ENCODE results near the gene HSPA1L.
A peak's percentile ranks its signal among the peaks of the same experiment; 100 is the strongest.
"Not testable (repeated sequence)": the region's sequence is repeated elsewhere in the genome, so short reads cannot be mapped to it uniquely, and the experiment has no call there.

HSPA1L gene

DNA sequence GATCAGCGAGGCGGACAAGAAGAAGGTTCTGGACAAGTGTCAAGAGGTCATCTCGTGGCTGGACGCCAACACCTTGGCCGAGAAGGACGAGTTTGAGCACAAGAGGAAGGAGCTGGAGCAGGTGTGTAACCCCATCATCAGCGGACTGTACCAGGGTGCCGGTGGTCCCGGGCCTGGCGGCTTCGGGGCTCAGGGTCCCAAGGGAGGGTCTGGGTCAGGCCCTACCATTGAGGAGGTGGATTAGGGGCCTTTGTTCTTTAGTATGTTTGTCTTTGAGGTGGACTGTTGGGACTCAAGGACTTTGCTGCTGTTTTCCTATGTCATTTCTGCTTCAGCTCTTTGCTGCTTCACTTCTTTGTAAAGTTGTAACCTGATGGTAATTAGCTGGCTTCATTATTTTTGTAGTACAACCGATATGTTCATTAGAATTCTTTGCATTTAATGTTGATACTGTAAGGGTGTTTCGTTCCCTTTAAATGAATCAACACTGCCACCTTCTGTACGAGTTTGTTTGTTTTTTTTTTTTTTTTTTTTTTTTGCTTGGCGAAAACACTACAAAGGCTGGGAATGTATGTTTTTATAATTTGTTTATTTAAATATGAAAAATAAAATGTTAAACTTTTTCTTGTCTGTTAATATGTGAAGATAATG lies 14.7 kb upstream of the HSPA1L start:
- intact Hi-C loops (cut with micrococcal nuclease), result loop anchor here (1.0 to 5.0 kb wide), 5 partner anchors 37 to 282 kb away; partner anchors contain the start of genes ATP6V1G2, DDAH2, LY6G5C and NFKBIL1
- Mint-ChIP-seq H3K36me3 (ENCODE audit: low read depth) (peaks cover 22% of the 10 kb centered on the region), H3K27me3 (no peaks in the 10 kb centered on the region), H3K4me3 (peak overlapping the region; percentile 91), H3K9me3 (no peaks in the 10 kb centered on the region), H3K27ac (peak overlapping the region; percentile 89), H3K4me1 (ENCODE audit: low read depth) (peaks cover 43% of the 10 kb centered on the region)

- intact Hi-C loops (cut with micrococcal nuclease), result no loop called here
- Mint-ChIP-seq H3K27ac (peak within 1 kb of the TSS; percentile 91), H3K27me3 (no peaks in the 10 kb centered on the region), H3K4me3 (peak within 1 kb of the TSS; percentile 90), H3K4me1 (ENCODE audit: low read depth) (peaks cover 45% of the 10 kb centered on the region), H3K9me3 (no peaks in the 10 kb centered on the region), H3K36me3 (ENCODE audit: low read depth) (peaks cover 19% of the 10 kb centered on the region)
Observed at GRCh38 chr6:31827286-31828079, 12.4 kb upstream of the HSPA1L start, which contains the start of gene HSPA1B. TSS of gene HSPA1B (plus strand) at chr6:31827738. CDS start at chr6:31827951, 213 bp downstream.

GRCh38 chr6:31826793-31827285 lies 11.8 kb upstream of the HSPA1L start:
- Mint-ChIP-seq H3K27me3 (no peaks in the 10 kb centered on the region), H3K9me3 (no peaks in the 10 kb centered on the region), H3K27ac (peak overlapping the region; percentile 91), H3K4me3 (peak overlapping the region; percentile 90), H3K4me1 (ENCODE audit: low read depth) (peaks cover 45% of the 10 kb centered on the region), H3K36me3 (ENCODE audit: low read depth) (peaks cover 26% of the 10 kb centered on the region)
- intact Hi-C loops (cut with micrococcal nuclease), result no loop called here

DNA sequence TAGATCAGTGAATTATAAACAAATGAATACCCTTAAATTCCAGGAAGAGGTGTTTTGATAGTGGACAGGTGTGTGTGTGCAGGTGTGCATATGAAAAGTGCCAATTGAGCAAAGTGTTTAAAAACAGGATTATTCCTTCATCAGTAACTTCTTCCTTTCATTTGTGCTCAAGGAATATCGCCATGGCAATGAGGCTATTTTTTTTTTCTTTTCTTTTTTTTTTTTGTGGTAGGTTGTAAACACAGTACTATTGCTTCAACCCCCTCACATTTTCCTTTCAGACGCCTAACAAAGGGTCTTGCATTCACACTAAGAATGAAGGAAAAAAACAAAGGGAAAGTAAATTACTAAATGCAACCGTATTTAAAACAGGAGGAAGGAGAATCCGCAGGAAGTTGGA lies 10.5 kb upstream of the HSPA1L start:
- Mint-ChIP-seq H3K4me1 (ENCODE audit: low read depth) (peaks cover 48% of the 10 kb centered on the region), H3K27ac (peak overlapping the region; percentile 91), H3K4me3 (no peak overlapping the region), H3K9me3 (no peaks in the 10 kb centered on the region), H3K36me3 (ENCODE audit: low read depth) (peaks cover 31% of the 10 kb centered on the region), H3K27me3 (no peaks in the 10 kb centered on the region)
- intact Hi-C loops (cut with micrococcal nuclease), result no loop called here

DNA sequence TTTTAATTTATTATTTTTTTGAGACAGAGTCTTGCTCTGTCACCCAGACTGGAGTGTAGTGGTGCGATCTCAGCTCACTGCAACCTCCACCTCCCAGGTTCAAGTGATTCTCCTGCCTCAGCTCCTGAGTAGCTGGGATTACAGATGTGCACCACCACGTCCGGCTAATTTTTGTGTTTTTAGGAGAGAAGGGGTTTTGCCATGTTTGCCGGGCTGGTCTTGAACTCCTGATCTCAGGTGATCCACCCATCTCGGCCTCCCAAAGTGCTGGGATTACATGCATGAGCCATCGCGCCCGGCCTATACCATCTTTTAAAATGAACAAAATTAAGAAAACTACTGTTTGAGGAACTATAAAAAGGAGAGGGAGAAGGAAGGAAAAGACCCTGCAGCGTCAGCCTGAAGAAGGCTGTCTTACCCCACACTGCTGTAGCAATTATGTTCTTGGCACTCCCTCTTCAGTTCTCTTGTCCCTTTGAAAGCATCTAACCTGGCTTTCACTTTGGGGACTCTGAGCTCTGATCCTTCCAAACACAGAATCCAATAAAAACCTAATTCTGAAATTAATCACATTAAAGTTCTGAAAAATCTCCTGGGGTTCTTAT lies 8.6 kb upstream of the HSPA1L start:
- peaks cover 24% of the 10 kb centered on the region for H3K36me3 Mint-ChIP-seq (ENCODE audit: low read depth)
- peak overlapping the region; percentile 72 for H3K4me3 Mint-ChIP-seq
- intact Hi-C loops (cut with micrococcal nuclease), result loop anchor here (5.0 kb wide), 1 partner anchor 156 kb away; the partner anchor contains the start of genes CSNK2B and LY6G5B
- H3K27ac Mint-ChIP-seq, result peak overlapping the region; percentile 96
- H3K9me3 Mint-ChIP-seq, H3K27me3 Mint-ChIP-seq: not testable (repeated sequence)
- H3K4me1 Mint-ChIP-seq (ENCODE audit: low read depth), result peaks cover 61% of the 10 kb centered on the region

GRCh38 chr6:31822036-31822821 lies 7.1 kb upstream of the HSPA1L start:
- intact Hi-C loops (cut with micrococcal nuclease), result loop anchor here (5.0 kb wide), 1 partner anchor 155 kb away; the partner anchor contains the start of genes CSNK2B and LY6G5B
- Mint-ChIP-seq H3K9me3 (no peaks in the 10 kb centered on the region), H3K27me3 (no peaks in the 10 kb centered on the region), H3K36me3 (ENCODE audit: low read depth) (peaks cover 34% of the 10 kb centered on the region), H3K4me3 (peak overlapping the region; percentile 87), H3K27ac (peak overlapping the region; percentile 96), H3K4me1 (ENCODE audit: low read depth) (peaks cover 66% of the 10 kb centered on the region)

- intact Hi-C loops (cut with micrococcal nuclease), result loop anchor here (5.0 kb wide), 1 partner anchor 154 kb away; the partner anchor contains the start of genes CSNK2B and LY6G5B
- peak overlapping the region; percentile 87 for H3K4me3 Mint-ChIP-seq
- H3K4me1 Mint-ChIP-seq (ENCODE audit: low read depth), result peaks cover 58% of the 10 kb centered on the region
- H3K9me3 Mint-ChIP-seq, result no peaks in the 10 kb centered on the region
- H3K36me3 Mint-ChIP-seq (ENCODE audit: low read depth), result peaks cover 36% of the 10 kb centered on the region
- no peaks in the 10 kb centered on the region for H3K27me3 Mint-ChIP-seq
- peak overlapping the region; percentile 96 for H3K27ac Mint-ChIP-seq
Observed at GRCh38 chr6:31821301-31822035, 6.4 kb upstream of the HSPA1L start.

GRCh38 chr6:31820399-31820798 lies 5.3 kb upstream of the HSPA1L start:
- peak overlapping the region; percentile 96 for H3K27ac Mint-ChIP-seq
- H3K4me3 Mint-ChIP-seq, H3K9me3 Mint-ChIP-seq, H3K27me3 Mint-ChIP-seq: not testable (repeated sequence)
- intact Hi-C loops (cut with micrococcal nuclease), result loop anchor here (5.0 kb wide), 1 partner anchor 153 kb away; the partner anchor contains the start of genes CSNK2B and LY6G5B
- peaks cover 39% of the 10 kb centered on the region for H3K36me3 Mint-ChIP-seq (ENCODE audit: low read depth)
- H3K4me1 Mint-ChIP-seq (ENCODE audit: low read depth), result peaks cover 49% of the 10 kb centered on the region

DNA sequence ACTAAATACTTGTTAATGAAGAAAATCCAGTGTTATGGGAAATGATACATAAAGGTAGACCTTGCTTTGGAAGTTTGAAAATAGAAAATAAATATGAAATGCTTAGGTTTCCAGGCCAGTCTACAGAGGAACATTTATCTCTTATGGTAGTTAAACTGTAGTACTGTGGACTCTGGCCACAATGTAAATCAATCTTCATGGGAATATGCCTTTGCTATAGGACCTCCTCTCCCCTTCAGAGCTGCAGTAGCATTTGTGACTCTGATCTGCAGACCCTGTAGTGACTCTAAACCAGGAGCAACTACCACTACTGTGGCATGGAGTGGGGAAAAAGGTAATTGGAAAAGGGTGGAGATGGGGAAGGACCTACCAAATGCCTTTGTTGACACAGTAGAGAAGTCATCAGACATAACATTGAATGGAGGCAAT lies 4.8 kb upstream of the HSPA1L start:
- Mint-ChIP-seq H3K27me3 (no peaks in the 10 kb centered on the region), H3K9me3 (no peaks in the 10 kb centered on the region), H3K27ac (no peak overlapping the region), H3K36me3 (ENCODE audit: low read depth) (peaks cover 44% of the 10 kb centered on the region), H3K4me1 (ENCODE audit: low read depth) (peaks cover 47% of the 10 kb centered on the region), H3K4me3 (no peak overlapping the region)
- intact Hi-C loops (cut with micrococcal nuclease), result loop anchor here (5.0 kb wide), 1 partner anchor 153 kb away; the partner anchor contains the start of genes CSNK2B and LY6G5B

DNA sequence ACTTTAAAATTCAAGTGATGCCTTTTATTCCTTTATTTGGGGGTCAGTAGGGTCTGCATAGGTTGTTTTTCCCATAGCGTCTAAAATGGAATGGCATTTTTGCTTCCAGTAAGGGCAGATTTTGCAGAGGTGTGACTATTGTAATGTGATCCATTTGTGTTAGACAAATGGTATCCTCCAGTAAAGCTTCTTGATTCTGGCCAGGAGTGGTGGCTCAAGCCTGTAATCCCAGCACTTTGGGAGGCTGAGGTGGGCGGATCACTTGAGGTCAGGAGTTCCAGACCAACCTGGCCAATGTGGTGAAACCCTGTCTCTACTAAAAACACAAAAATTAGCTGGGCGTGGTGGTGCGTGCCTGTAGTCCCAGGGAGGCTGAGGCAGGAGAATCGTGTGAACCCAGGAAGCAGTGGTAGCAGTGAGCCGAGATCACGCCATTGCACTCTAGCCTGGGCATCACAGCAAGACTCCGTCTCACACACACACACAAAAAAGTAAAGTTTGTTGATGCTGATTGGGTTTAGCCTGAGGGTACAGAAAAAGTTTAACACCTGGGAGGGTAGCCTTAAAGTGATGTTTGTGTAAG lies 2.9 kb upstream of the HSPA1L start:
- H3K27me3 Mint-ChIP-seq; H3K9me3 Mint-ChIP-seq; intact Hi-C loops (cut with micrococcal nuclease): not testable (repeated sequence)
- peak overlapping the region; percentile 93 for H3K4me3 Mint-ChIP-seq
- peaks cover 44% of the 10 kb centered on the region for H3K36me3 Mint-ChIP-seq (ENCODE audit: low read depth)
- H3K4me1 Mint-ChIP-seq (ENCODE audit: low read depth), result peaks cover 48% of the 10 kb centered on the region
- peak overlapping the region; percentile 86 for H3K27ac Mint-ChIP-seq

- Mint-ChIP-seq H3K4me1 (ENCODE audit: low read depth) (peaks cover 52% of the 10 kb centered on the region), H3K27ac (peak overlapping the region; percentile 86), H3K4me3 (peak overlapping the region; percentile 93), H3K36me3 (ENCODE audit: low read depth) (peaks cover 42% of the 10 kb centered on the region)
- intact Hi-C loops (cut with micrococcal nuclease); H3K27me3 Mint-ChIP-seq; H3K9me3 Mint-ChIP-seq: not testable (repeated sequence)
Observed at GRCh38 chr6:31817133-31817928, 2.2 kb upstream of the HSPA1L start.

- Mint-ChIP-seq H3K4me3 (peak overlapping the region; percentile 96), H3K27me3 (no peaks in the 10 kb centered on the region), H3K4me1 (ENCODE audit: low read depth) (peaks cover 40% of the 10 kb centered on the region), H3K36me3 (ENCODE audit: low read depth) (peaks cover 29% of the 10 kb centered on the region), H3K27ac (peak overlapping the region; percentile 98), H3K9me3 (no peaks in the 10 kb centered on the region)
- intact Hi-C loops (cut with micrococcal nuclease), result loop anchor here (2.0 kb wide), 1 partner anchor 20 kb away; the partner anchor contains the start of gene VARS1
Observed at GRCh38 chr6:31814677-31815024, 432 bp downstream of the HSPA1L start.
